HG02885 (cell line): ENCODE results near the gene NRM.
"Not testable (repeated sequence)": the region's sequence is repeated elsewhere in the genome, so short reads cannot be mapped to it uniquely, and the experiment has no call there.

Source experiments
- ATAC-seq: cut with Tn5 transposase; IDR thresholded peaks from one replicate; pipeline ENCODE4 v1.9.1; 2021; ENCODE audit warnings: mild to moderate bottlenecking; ENCODE audit not compliant: unreplicated experiment, poor library complexity

The NRM gene, protein sequence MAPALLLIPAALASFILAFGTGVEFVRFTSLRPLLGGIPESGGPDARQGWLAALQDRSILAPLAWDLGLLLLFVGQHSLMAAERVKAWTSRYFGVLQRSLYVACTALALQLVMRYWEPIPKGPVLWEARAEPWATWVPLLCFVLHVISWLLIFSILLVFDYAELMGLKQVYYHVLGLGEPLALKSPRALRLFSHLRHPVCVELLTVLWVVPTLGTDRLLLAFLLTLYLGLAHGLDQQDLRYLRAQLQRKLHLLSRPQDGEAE

DNA sequence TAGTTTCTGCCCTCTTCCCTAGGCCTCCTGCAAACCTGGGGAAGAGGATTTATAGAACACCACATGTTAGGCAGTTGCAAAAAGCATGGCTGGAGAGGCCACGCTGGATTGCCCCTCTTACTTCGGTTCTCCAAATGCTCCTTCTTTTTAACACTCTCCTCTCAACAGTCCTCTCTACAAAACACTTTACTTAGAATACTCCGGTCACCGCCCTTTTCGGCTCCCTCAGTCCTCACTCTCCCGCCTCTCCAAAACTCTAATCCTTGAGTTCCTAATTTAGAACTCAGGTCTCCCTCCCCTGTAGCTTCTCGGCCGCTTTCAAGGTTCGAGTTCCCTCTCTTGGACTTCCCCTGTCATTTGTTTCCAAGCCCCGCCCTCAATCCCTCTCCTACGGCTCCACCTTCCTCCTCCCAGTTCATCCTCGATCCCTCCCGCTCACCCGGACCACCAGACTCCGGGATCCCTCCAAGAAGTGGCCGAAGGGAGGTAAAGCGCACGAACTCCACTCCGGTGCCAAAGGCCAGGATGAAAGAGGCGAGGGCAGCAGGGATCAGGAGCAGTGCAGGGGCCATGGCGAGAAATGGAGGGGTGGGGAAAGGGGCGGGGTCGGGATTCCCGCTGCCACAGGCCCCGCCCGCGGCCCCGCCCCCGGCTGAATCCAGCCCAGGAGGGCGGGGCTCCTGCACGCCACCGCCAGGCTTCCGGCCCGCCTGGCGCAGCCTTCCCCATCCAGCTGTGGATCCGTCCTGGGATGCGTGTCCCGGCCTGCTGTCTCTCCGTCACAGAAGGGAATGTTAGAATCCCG, at the start of gene NRM:
Gene NRM (minus strand): TSS at position 582 of the 805 bp plus-strand sequence. CDS start 10 bp downstream, at position 572.
- ATAC-seq = peak; percentile 45

DNA sequence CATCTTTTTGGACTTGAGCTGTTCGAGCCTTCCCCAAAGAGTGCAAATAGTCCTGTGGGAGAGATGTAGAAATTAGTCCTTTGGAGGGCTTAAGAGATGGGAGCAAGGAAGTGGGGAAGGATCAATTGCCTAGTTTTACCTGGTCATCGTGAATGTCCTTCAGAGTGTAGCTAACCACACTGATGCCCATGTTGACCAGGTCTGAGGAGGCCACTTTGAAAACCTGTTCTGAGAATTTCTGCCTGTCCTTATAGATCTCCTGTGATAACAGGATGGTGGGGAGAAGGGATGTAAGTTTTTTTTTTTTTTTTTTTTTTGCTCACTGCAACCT, 49.7 kb upstream of the NRM start:
- ATAC-seq = no peak

DNA sequence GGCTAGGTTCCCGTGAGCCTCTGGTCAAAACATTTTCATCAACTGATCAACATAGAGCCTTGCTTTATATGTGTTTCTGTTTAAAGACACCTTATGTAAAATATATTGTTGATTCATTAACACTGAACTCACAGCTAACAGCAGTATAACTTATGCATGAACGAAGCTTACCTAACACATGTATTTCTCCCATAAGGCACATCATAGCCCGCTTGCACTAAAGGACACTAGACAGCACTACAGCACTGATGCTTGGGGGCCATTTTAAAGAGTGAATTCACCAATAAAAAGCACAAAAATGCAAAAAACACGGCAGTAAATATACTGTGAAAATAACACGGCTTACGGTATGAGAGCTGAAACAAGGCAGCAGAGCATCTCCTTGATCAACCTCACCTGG, 47.7 kb upstream of the NRM start:
- ATAC-seq = no peak

DNA sequence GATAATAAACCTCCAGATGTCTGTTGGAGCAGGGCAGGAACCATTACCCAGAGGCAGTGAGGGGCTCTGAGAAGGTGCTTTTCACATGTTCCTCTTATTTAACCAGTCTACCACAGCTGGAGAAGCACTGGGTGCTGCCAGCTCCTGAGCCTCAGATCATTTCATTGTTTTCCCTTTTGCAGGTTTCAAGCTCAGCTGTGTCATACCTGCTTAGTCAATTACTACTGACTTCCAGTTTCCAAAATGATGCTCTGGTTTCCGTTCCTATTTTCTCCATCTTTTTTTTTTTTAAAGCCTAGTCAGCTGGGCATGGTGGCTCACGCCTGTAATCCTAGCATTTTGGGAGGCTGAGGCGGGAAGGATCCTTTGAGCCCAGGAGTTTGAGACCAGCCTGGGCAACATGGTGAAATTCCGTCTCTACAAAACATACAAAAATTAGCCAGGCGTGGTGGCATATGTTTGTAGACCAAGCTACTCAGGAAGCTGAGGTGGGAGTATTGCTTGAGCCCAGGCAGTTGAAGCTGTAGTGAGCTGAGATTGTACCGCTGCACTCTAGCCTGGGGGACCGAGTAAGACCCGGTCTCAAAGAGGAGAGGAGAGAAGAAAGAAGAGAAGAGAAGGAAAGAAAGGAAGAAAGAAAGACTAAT, 45.0 kb upstream of the NRM start:
- ATAC-seq = no peak

DNA sequence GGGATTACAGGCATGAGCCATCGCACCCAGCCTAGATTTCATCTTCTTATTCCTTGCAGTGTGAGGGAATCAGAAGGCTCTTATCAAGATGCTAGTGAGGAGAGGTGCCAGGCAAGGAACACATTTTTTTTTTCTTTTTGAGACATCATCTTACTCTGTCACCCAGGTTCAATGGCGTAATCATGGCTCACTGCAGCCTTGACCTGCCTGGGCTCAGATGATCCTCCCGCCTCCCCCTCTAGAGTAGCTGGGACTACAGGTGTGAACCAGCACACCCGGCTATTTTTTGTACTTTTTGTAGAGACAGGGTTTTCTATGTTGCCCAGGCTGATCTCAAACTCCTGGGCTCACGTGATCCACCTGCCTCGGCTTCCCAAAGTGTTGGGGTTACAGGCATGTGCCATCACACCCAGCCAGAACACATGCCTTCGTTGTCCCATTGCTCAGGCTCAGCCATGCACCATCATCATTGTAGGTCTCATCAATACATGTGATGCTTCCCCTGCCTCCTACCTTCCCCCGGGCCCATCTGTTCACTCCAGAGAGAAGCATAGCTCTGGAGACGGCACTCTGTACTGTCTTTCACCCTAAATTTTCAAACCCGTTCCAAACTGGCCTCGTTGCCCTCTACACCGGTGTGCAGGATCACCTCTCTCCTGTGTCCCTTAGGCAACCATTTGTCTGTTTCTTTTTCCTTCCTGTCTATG, 41.6 kb upstream of the NRM start:
- ATAC-seq = no peak

DNA sequence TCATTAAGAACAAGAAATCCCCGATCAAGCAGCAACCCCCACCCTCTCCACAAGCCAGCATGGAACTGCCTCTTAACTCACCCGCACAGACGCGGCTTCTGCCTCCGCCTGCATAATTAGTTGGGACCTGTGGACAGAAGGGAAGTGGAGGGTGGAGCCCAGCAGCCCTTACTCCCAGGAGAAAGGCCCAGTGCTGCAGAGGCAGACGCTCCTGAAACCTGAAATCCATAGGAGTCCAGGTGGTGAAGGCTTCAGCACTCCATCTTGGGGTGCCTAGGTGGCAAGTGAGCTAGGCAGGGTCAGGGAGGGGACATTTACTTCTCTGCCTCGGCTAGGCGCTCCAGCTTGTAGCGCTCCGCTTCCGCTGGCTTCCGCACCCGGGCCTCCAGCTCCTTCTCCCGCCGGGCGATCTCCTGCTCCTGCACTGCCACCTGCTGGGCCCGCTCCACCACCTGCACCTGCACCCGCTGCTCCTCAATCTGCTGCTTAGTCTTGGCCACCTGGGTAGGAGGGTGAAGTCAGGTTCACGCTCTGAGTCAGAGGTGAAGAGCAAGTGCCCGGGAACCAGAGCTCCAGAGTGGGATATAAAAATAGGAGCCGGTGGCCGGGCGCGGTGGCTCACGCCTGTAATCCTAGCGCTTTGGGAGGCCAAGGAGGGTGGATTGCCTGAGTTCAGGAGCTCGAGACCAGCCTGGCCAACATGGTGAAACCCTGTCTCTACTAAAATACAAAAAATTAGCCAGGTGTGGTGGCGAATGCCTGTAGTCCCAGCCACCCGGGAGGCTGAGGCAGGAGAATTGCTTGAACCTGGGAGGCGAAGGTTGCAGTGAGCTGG, 40.0 kb upstream of the NRM start:
- ATAC-seq = no peak

DNA sequence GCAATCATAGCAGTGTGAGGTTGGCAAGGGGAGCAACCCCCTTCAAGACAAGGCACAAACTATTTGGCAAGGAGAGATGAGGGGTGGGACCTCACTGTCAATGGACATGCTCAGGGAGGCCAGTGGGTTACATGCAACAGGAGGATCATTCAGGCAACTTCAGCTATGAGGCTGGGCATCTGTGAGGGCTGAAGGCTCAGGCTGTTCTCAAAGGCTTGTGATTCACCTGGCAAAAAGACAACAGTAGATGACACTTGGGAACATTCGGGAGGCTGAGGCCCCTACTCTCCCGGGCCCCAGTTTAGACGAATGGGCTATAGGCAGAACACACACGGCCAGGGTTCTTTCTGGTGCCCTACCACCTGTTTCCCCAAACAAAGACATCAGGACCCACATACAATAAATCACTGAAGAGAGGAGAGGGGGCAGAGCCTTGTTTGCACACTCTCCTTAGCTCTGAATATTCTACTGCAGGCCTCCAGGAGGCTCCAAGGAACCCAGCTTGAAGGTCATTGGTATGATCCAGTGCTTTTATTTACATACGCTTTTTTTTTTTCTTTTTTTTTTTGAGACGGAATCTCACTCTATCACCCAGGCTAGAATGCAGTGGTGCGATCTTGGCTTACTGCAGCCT, 37.3 kb upstream of the NRM start:
- ATAC-seq = no peak

DNA sequence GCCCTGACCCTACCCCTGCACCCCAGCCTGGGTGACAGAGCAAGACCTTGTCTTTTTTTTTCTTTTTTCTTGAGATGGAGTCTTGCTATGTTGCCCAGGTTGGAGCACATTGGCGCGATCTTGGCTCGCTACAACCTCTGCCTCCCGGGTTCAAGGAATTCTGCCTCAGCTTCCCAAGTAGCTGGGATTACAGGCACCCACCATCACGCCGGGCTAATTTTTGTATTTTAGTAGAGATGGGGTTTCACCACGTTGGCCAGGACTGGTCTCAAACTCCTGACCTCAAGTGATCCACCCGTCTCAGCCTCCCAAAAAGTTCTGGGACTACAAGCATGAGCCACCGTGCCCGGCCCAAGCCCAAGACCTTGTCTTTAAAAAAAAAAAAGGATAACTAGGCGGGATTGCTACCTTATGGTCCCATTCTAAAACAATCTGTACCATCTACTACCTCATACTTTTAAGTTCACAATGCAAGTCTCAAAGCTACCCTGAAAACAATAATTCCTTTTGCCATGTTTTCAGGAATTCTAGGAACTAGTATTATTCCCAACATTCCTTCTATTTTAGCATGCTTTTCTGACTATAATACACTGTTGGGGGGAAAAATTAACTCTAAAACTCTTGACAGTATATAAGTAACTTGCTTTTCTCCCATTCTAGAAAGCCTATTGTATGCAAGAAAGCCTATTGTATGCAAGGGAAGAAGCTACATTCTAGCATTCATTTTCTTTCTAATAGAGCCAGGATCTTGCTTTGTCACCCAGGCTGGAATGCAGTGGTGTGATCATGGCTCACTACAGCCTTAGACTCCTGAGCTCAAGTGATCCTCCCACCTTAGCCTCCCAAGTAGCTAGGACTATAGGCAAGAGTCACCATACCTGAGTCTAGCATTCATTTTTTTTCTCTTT, 36.0 kb upstream of the NRM start:
- ATAC-seq = no peak

DNA sequence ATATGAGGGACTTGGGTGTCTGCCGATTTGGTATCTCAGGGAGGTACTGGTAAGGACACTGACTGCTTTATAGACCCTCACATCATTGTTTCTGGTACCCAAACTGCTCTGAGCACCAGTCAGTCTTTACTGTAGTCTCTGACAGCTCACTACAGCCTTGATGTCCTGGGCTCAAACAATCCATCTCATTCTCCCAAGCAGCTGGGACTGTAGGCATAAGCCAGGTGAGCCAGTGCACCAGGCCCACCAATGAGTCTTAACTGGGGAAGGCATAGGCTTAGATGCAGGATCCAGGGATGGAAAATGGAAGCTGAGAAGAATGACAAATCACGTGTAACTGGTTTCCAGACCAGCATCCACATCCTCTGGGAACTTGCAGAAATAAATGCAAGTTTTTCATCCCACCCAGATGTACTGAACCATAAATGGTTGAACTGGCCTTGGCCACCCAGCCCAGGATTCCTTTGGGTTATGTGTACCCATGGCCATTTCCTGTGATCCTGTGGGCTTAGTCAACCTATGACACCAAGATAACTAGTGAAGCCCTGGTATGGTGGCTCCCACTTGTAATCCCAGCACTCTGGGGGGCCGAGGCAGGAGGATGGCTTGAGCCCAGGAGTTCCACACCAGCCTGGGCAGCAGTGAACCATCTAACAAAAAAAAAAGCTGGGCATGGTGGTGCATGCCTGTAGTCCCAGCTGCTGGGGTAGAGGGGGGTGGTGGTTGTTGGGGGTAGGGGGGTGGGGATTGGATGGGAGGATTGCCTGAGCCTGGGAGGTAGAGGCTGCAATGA, 35.1 kb upstream of the NRM start:
- no peak for ATAC-seq

DNA sequence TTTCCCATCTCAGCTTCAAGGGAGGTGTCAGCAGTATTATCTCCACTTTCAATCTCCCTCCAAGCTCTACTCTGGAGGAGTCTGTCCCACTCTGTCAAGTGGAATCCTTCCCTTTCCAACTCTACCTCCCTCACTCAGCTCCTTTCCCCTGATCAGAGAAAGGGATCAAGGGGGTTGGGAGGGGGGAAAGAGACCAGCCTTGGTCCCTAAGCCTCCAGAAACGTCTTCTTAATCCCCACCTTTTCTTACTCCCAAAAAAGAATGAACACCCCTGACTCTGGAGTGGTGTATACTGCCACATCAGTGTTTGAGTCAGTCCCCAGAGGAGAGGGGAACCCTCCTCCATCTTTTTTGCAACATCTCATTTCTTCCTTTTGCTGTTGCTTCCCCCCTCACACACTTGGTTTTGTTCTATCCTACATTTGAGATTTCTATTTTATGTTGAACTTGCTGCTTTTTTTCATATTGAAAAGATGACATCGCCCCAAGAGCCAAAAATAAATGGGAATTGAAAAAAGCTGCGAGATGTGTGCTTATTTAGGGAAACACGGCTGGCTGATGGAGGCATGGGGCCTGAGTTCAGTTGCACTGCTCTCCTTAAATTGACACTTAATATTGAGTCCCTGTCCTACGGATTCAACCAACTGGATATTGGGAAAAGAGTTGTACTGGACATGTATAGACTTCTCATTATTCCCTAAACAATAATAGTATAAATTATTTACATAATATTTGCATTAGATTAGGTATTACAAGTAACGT, 34.3 kb upstream of the NRM start:
- ATAC-seq = no peak

DNA sequence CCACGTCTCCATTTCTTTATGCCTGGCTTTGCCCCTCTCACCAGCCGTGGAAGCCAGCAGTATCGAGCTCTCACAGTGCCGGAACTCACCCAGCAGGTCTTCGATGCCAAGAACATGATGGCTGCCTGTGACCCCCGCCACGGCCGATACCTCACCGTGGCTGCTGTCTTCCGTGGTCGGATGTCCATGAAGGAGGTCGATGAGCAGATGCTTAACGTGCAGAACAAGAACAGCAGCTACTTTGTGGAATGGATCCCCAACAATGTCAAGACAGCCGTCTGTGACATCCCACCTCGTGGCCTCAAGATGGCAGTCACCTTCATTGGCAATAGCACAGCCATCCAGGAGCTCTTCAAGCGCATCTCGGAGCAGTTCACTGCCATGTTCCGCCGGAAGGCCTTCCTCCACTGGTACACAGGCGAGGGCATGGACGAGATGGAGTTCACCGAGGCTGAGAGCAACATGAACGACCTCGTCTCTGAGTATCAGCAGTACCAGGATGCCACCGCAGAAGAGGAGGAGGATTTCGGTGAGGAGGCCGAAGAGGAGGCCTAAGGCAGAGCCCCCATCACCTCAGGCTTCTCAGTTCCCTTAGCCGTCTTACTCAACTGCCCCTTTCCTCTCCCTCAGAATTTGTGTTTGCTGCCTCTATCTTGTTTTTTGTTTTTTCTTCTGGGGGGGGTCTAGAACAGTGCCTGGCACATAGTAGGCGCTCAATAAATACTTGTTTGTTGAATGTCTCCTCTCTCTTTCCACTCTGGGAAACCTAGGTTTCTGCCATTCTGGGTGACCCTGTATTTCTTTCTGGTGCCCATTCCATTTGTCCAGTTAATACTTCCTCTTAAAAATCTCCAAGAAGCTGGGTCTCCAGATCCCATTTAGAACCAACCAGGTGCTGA, 33.3 kb upstream of the NRM start:
- ATAC-seq = not testable (repeated sequence)

DNA sequence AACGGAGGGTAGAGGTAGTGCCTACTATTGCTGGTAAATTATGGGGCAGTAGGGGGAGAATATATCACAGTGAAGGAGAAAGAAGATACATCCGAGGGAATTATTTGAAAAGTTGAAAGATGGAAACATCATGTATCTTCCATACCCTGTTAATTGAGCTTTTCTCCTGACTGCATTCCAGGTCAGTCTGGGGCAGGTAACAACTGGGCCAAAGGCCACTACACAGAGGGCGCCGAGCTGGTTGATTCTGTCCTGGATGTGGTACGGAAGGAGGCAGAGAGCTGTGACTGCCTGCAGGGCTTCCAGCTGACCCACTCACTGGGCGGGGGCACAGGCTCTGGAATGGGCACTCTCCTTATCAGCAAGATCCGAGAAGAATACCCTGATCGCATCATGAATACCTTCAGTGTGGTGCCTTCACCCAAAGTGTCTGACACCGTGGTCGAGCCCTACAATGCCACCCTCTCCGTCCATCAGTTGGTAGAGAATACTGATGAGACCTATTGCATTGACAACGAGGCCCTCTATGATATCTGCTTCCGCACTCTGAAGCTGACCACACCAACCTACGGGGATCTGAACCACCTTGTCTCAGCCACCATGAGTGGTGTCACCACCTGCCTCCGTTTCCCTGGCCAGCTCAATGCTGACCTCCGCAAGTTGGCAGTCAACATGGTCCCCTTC, 32.5 kb upstream of the NRM start:
- not testable (repeated sequence) for ATAC-seq

DNA sequence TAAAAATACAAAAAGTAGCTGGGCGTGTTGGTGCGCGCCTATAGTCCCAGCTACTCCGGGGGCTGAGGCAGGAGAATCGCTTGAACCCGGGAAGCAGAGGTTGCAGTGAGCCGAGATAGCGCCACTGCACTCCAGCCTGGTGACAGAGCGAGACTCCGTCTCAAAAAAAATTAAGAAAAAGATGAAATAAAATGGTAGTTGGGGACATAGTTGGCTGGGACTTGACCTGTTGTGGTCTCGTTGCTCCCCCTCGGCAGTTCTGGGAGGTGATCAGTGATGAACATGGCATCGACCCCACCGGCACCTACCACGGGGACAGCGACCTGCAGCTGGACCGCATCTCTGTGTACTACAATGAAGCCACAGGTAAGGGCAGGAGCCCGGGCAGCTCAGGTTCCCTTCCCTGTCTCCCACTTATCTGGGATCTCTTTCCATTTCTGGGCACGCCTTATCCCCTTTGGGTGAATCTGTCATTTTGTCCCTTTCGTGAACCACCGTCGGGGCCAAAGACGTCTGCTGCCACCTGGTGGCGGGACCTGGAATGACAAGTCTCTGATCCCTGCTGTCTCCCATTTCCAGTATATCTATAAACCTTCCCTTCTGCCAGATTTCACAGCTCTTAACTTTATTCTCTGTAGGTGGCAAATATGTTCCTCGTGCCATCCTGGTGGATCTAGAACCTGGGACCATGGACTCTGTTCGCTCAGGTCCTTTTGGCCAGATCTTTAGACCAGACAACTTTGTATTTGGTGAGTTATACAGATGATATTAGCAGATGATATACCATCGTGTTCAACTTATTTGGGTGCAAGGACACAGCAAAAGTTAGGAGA, 31.7 kb upstream of the NRM start:
- ATAC-seq = no peak

DNA sequence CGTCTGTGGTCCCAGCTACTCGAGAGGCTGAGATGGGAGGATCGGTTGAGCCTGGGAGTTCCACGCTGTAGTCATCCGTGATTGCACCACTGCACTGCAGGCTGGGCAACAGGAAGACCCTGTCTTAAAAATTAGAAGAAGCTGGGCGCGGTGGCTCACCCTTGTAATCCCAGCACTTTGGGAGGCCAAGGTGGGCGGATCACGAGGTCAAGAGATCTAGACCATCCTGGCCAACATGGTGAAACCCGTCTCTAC, 31.2 kb upstream of the NRM start:
- not testable (repeated sequence) for ATAC-seq
